Kidney (tissue), 14 donors: Measurements from ENCODE around the gene NSUN3. TPM values are rescaled to one million over a fixed set of nuclear protein-coding genes. Genes with fewer than 3 reads are reported as not detected.

Source experiments
- DNase-seq, 5 donors: peaks; one replicate each; pipeline ENCODE4 v3.0.0-alpha.2; 2013 to 2020
- FAIRE-seq: peaks from 2 replicates; lab custom pipeline; 2012; peaks lifted over from hg19 to GRCh38; lab: Jason Lieb, UNC
- H3K27ac ChIP-seq, 2 donors: one replicate each; pipeline ENCODE4 v1.7.0; 2013; ENCODE audit warnings: low read depth in 2 of 2, low read length in 2 of 2, inconsistent platforms in 1 of 2
- H3K27me3 ChIP-seq: one replicate; pipeline ENCODE4 v1.7.1; 2013; ENCODE audit warnings: low read length, inconsistent platforms; ENCODE audit not compliant: control insufficient read depth, insufficient read depth
- H3K36me3 ChIP-seq, 3 donors: one replicate each; pipeline versions ENCODE4 v1.7.0 to v1.7.1; 2013; ENCODE audit warnings: low read length in 3 of 3, control low read depth in 1 of 3, inconsistent platforms in 1 of 3; ENCODE audit not compliant: insufficient read depth in 3 of 3, control insufficient read depth in 2 of 3
- H3K4me1 ChIP-seq, 3 donors: one replicate each; pipeline versions ENCODE4 v1.7.0 to v1.7.1; 2013; ENCODE audit warnings: low read length in 3 of 3, inconsistent platforms in 1 of 3, low read depth in 1 of 3; ENCODE audit not compliant: control insufficient read depth in 2 of 3, insufficient read depth in 2 of 3
- H3K4me3 ChIP-seq, 3 donors: one replicate each; pipeline versions ENCODE4 v1.7.0 to v1.8.1; 2013; ENCODE audit warnings: low read length in 3 of 3, control low read depth in 1 of 3, inconsistent platforms in 1 of 3
- H3K9ac ChIP-seq, 3 donors: one replicate each; pipeline versions ENCODE4 v1.7.0 to v1.7.1; 2013; ENCODE audit warnings: low read length in 3 of 3, control low read depth in 1 of 3, inconsistent platforms in 1 of 3
- H3K9me3 ChIP-seq, 3 donors: one replicate each; pipeline versions ENCODE4 v1.7.0 to v1.7.1; 2013; ENCODE audit warnings: low read length in 3 of 3, control low read depth in 1 of 3, inconsistent platforms in 1 of 3; ENCODE audit not compliant: control insufficient read depth in 2 of 3, insufficient read depth in 1 of 3
- CTCF ChIP-seq: IDR thresholded peaks from 3 replicates; pipeline ENCODE4 v1.5.1; 2012; ENCODE audit warnings: mild to moderate bottlenecking, moderate library complexity, borderline replicate concordance; ENCODE audit not compliant: insufficient read depth; ENCODE audit errors: extremely low read depth
- intact Hi-C: fragments of 100-400 bp; cut with DNase I; formaldehyde crosslinking; loops from one replicate; pipeline ENCODE4 v1.11.1; 2022
- polyA plus RNA-seq: library from polyadenylated mRNA; stranded (reverse); fragments of 350-450 nt; fragmentation: Illumina TruSeq; extraction: RNeasy Lipid Tissue Mini Kit (QIAGEN cat#74804); gene quantifications from one replicate; pipeline ENCODE4 v1.2.3, GENCODE V29; 2014; ENCODE audit warnings: low read depth, low replicate concordance; ENCODE audit not compliant: insufficient read depth
- total RNA-seq: library from RNA; stranded (reverse); fragmentation: NEBNext Ultra II Directional; extraction: Animal tissue kit (Norgen Biotek cat#: 25700); gene quantifications from one replicate; pipeline ENCODE4 v1.2.1, GENCODE V29; 2021
- donor health status: control.
- donor health status: control.
- donor health status: control.
- donor health status: control.
- donor health status: control.
- donor health status: DM: yes; HTN: yes; CAD: no.
- donor health status: Normal renal cell carcinoma (clear cell type).

Gene NSUN3
- total and polyA plus RNA-seq, 2 donors from 2014 or later: 6.5 to 16.3 TPM

GRCh38 chr3:94132777-94133176 is 69.9 kb downstream of the NSUN3 start:
- Histone ChIP-seq H3K4me3 (no peak overlapping the region), H3K4me1 (no peaks in the 10 kb centered on the region), H3K27me3 (no peaks in the 10 kb centered on the region), H3K9ac (no peak overlapping the region), H3K9me3 (no peaks in the 10 kb centered on the region), H3K36me3 (no peaks in the 10 kb centered on the region), H3K27ac (no peak overlapping the region)
- DNase-seq (no peak), FAIRE-seq (no peak)
- no peak for TF ChIP-seq CTCF
- intact Hi-C loops: no loop called here

GRCh38 chr3:94136133-94136532 is 73.3 kb downstream of the NSUN3 start:
- Histone ChIP-seq H3K4me3 (no peak overlapping the region), H3K36me3 (no peaks in the 10 kb centered on the region), H3K9me3 (no peaks in the 10 kb centered on the region), H3K4me1 (no peaks in the 10 kb centered on the region), H3K9ac (no peak overlapping the region), H3K27ac (no peak overlapping the region), H3K27me3 (no peaks in the 10 kb centered on the region)
- intact Hi-C loops: no loop called here
- no peak for FAIRE-seq
- TF ChIP-seq CTCF: no peak
- DNase-seq: no peak

GRCh38 chr3:94137377-94137776 is 74.5 kb downstream of the NSUN3 start:
- Histone ChIP-seq H3K36me3 (no peaks in the 10 kb centered on the region), H3K27me3 (no peaks in the 10 kb centered on the region), H3K4me3 (no peak overlapping the region), H3K27ac (no peak overlapping the region), H3K9me3 (no peaks in the 10 kb centered on the region), H3K9ac (no peak overlapping the region), H3K4me1 (no peaks in the 10 kb centered on the region)
- FAIRE-seq: no peak
- TF ChIP-seq CTCF: no peak
- intact Hi-C loops: no loop called here
- no peak for DNase-seq

GRCh38 chr3:94146455-94146854 is 83.6 kb downstream of the NSUN3 start:
- no peak for TF ChIP-seq CTCF
- H3K36me3 ChIP-seq: no peaks in the 10 kb centered on the region
- intact Hi-C loops: no loop called here
- H3K9me3 ChIP-seq: no peaks in the 10 kb centered on the region
- no peak overlapping the region for H3K4me3 ChIP-seq
- no peak overlapping the region for H3K27ac ChIP-seq
- FAIRE-seq (no peak), DNase-seq (no peak)
- H3K9ac ChIP-seq: no peak overlapping the region
- H3K27me3 ChIP-seq: no peaks in the 10 kb centered on the region
- no peaks in the 10 kb centered on the region for H3K4me1 ChIP-seq
